Mesothelial cell of epicardium (in vitro differentiated cells): ENCODE results near the gene RAD51B. TPM values are rescaled to one million over a fixed set of nuclear protein-coding genes. Genes with fewer than 3 reads are reported as not detected.

ENCODE experiments used
- DNase-seq, 2 experiments: peaks; one replicate each; pipeline ENCODE4 v3.0.0; 2021; ENCODE audit warnings: low spot score in 2 of 2; ENCODE audit not compliant: unreplicated experiment in 2 of 2
- H3K27ac Mint-ChIP-seq: 2 replicates; pipeline ENCODE4 v1.8.0; 2021; ENCODE audit warnings: mixed read lengths
- H3K27me3 Mint-ChIP-seq: 2 replicates; pipeline ENCODE4 v1.8.0; 2021; ENCODE audit warnings: low read depth, mixed read lengths
- H3K36me3 Mint-ChIP-seq: 2 replicates; pipeline ENCODE4 v1.8.0; 2021; ENCODE audit warnings: mixed read lengths
- H3K4me1 Mint-ChIP-seq: 2 replicates; pipeline ENCODE4 v1.8.0; 2021; ENCODE audit warnings: mixed read lengths
- H3K4me3 Mint-ChIP-seq: 2 replicates; pipeline ENCODE4 v1.8.0; 2021; ENCODE audit warnings: mild to moderate bottlenecking, moderate library complexity, mixed read lengths
- H3K9me3 Mint-ChIP-seq: 2 replicates; pipeline ENCODE4 v1.8.0; 2021; ENCODE audit warnings: mixed read lengths
- total RNA-seq: library from RNA; stranded (reverse); gene quantifications from 3 replicates; pipeline ENCODE4 v1.2.1, GENCODE V29; 2021
- TF ChIP-seq, protein P1 (sequence below): fragments of 200-600 bp; sonication (generic); IDR thresholded peaks from one replicate; pipeline ENCODE4 v1.5.0; 2021; ENCODE audit warnings: antibody characterized with exemption; ENCODE audit not compliant: unreplicated experiment

The RAD51B gene
- total RNA-seq, 1 donor from 2014 or later, result 34.7 TPM

GRCh38 chr14:68008491-68008890, 188.9 kb downstream of the RAD51B start:
- Mint-ChIP-seq H3K27ac (no peak overlapping the region), H3K4me3 (no peak overlapping the region), H3K27me3 (no peaks in the 10 kb centered on the region), H3K36me3 (peaks cover 2% of the 10 kb centered on the region), H3K4me1 (peaks cover 34% of the 10 kb centered on the region), H3K9me3 (peaks cover 4% of the 10 kb centered on the region)
- TF ChIP-seq, protein P1, sequence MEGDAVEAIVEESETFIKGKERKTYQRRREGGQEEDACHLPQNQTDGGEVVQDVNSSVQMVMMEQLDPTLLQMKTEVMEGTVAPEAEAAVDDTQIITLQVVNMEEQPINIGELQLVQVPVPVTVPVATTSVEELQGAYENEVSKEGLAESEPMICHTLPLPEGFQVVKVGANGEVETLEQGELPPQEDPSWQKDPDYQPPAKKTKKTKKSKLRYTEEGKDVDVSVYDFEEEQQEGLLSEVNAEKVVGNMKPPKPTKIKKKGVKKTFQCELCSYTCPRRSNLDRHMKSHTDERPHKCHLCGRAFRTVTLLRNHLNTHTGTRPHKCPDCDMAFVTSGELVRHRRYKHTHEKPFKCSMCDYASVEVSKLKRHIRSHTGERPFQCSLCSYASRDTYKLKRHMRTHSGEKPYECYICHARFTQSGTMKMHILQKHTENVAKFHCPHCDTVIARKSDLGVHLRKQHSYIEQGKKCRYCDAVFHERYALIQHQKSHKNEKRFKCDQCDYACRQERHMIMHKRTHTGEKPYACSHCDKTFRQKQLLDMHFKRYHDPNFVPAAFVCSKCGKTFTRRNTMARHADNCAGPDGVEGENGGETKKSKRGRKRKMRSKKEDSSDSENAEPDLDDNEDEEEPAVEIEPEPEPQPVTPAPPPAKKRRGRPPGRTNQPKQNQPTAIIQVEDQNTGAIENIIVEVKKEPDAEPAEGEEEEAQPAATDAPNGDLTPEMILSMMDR, result no peak
- no peak for DNase-seq

- H3K9me3 Mint-ChIP-seq, result peaks cover 12% of the 10 kb centered on the region
- H3K4me3 Mint-ChIP-seq, result no peak overlapping the region
- peaks cover 7% of the 10 kb centered on the region for H3K36me3 Mint-ChIP-seq
- no peaks in the 10 kb centered on the region for H3K27me3 Mint-ChIP-seq
- TF ChIP-seq, protein P1, result no peak
- H3K27ac Mint-ChIP-seq, result peak overlapping the region; percentile 71
- peaks cover 43% of the 10 kb centered on the region for H3K4me1 Mint-ChIP-seq
- no peak for DNase-seq
Measured at GRCh38 chr14:68011406-68012028, 191.9 kb downstream of the RAD51B start.

GRCh38 chr14:68012871-68013270, 193.3 kb downstream of the RAD51B start:
- Mint-ChIP-seq H3K27ac (peak overlapping the region; percentile 19), H3K4me1 (peaks cover 45% of the 10 kb centered on the region), H3K27me3 (no peaks in the 10 kb centered on the region), H3K9me3 (peaks cover 12% of the 10 kb centered on the region), H3K4me3 (no peak overlapping the region), H3K36me3 (peaks cover 7% of the 10 kb centered on the region)
- no peak for DNase-seq
- TF ChIP-seq, protein P1, result no peak

DNA sequence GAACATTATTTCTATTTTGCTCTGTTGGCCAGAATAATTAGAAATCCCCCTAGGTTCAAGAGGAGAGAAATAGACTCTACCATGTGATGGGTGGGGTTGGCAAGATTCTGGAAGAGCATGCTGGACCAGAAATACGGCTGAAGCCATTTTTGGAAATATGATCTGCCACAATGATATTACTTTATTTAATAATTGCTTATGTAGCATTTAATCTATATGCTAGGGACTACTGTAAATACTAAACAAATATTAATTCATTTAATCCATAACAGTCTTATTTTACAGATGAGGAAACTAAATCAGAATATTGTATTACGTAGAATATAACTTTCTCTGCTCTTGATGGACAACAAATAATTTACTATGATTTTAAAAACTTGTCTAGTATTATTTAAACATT, 193.7 kb downstream of the RAD51B start:
- no peak for DNase-seq
- H3K27ac Mint-ChIP-seq, result no peak overlapping the region
- peaks cover 12% of the 10 kb centered on the region for H3K9me3 Mint-ChIP-seq
- peaks cover 46% of the 10 kb centered on the region for H3K4me1 Mint-ChIP-seq
- peaks cover 7% of the 10 kb centered on the region for H3K36me3 Mint-ChIP-seq
- no peak overlapping the region for H3K4me3 Mint-ChIP-seq
- H3K27me3 Mint-ChIP-seq, result no peaks in the 10 kb centered on the region
- TF ChIP-seq, protein P1, result no peak

DNA sequence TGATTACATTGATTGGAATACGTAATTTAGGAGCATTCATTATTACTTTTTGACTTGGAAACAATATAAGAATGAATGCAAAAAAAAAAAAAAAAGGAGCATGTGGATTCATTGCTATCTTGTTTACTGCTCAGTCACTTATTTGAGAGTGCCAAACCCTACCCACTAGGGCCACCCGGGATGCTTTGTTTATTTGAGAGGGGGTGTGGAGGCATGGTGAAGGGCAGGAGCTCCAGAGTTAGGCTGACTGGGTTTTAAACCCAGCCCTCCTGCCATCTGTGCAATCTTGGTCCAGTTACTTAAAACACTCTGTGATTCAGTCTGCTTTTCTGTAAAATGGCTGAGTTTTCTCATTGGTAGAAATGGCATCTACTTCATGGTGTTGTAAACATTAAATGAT, 195.2 kb downstream of the RAD51B start:
- DNase-seq, result no peak
- no peak overlapping the region for H3K4me3 Mint-ChIP-seq
- H3K27me3 Mint-ChIP-seq, result no peaks in the 10 kb centered on the region
- H3K27ac Mint-ChIP-seq, result no peak overlapping the region
- TF ChIP-seq, protein P1, result no peak
- H3K9me3 Mint-ChIP-seq, result peaks cover 12% of the 10 kb centered on the region
- H3K4me1 Mint-ChIP-seq, result peaks cover 41% of the 10 kb centered on the region
- H3K36me3 Mint-ChIP-seq, result peaks cover 7% of the 10 kb centered on the region
